Mucosa of stomach (tissue), 1 donor: ENCODE data around the gene GRB7.
A peak's percentile ranks its signal among the peaks of the same experiment; 100 is the strongest.

ENCODE experiments used
- H3K27me3 ChIP-seq: one replicate; pipeline ENCODE4 v1.7.0; 2013; ENCODE audit warnings: mild to moderate bottlenecking, low read length; ENCODE audit not compliant: control insufficient read depth, insufficient read depth
- H3K36me3 ChIP-seq: one replicate; pipeline ENCODE4 v1.7.0; 2013; ENCODE audit warnings: low read length; ENCODE audit not compliant: control insufficient read depth, insufficient read depth
- H3K4me1 ChIP-seq: one replicate; pipeline ENCODE4 v1.7.0; 2013; ENCODE audit warnings: mild to moderate bottlenecking, low read length; ENCODE audit not compliant: control insufficient read depth, insufficient read depth
- H3K4me3 ChIP-seq: one replicate; pipeline ENCODE4 v1.7.0; 2013; ENCODE audit warnings: low read length
- H3K9ac ChIP-seq: one replicate; pipeline ENCODE4 v1.7.0; 2013; ENCODE audit warnings: mild to moderate bottlenecking, low read length, moderate library complexity
- H3K9me3 ChIP-seq: one replicate; pipeline ENCODE4 v1.7.0; 2013; ENCODE audit warnings: mild to moderate bottlenecking, low read length, moderate library complexity; ENCODE audit not compliant: control insufficient read depth
- donor health status: Pancreatic carcinoma.

The GRB7 gene

GRCh38 chr17:39751016-39751543 lies 13.3 kb downstream of the GRB7 start:
- Histone ChIP-seq H3K4me3 (no peak overlapping the region), H3K9me3 (no peaks in the 10 kb centered on the region), H3K27me3 (no peaks in the 10 kb centered on the region), H3K4me1 (peaks cover 29% of the 10 kb centered on the region), H3K36me3 (no peaks in the 10 kb centered on the region), H3K9ac (no peak overlapping the region)

GRCh38 chr17:39751637-39752036 lies 13.9 kb downstream of the GRB7 start:
- no peak overlapping the region for H3K4me3 ChIP-seq
- H3K27me3 ChIP-seq: no peaks in the 10 kb centered on the region
- no peaks in the 10 kb centered on the region for H3K36me3 ChIP-seq
- H3K4me1 ChIP-seq: peaks cover 29% of the 10 kb centered on the region
- H3K9me3 ChIP-seq: no peaks in the 10 kb centered on the region
- no peak overlapping the region for H3K9ac ChIP-seq

GRCh38 chr17:39752241-39752881 lies 14.6 kb downstream of the GRB7 start:
- no peaks in the 10 kb centered on the region for H3K9me3 ChIP-seq
- no peak overlapping the region for H3K9ac ChIP-seq
- no peaks in the 10 kb centered on the region for H3K27me3 ChIP-seq
- H3K4me1 ChIP-seq: peaks cover 29% of the 10 kb centered on the region
- H3K4me3 ChIP-seq: no peak overlapping the region
- H3K36me3 ChIP-seq: no peaks in the 10 kb centered on the region

- H3K9ac ChIP-seq: peak overlapping the region; percentile 94
Measured at GRCh38 chr17:39753514-39754160, 15.9 kb downstream of the GRB7 start.

GRCh38 chr17:39754161-39754957 lies 16.6 kb downstream of the GRB7 start:
- Histone ChIP-seq H3K27me3 (no peaks in the 10 kb centered on the region), H3K4me3 (peak overlapping the region; percentile 32), H3K4me1 (peaks cover 29% of the 10 kb centered on the region), H3K9me3 (no peaks in the 10 kb centered on the region), H3K9ac (peak overlapping the region; percentile 94), H3K36me3 (no peaks in the 10 kb centered on the region)

More at GRCh38 chr17:39753514-39754160, 15.9 kb downstream of the GRB7 start:
- Histone ChIP-seq H3K36me3 (no peaks in the 10 kb centered on the region), H3K27me3 (no peaks in the 10 kb centered on the region), H3K4me3 (peak overlapping the region; percentile 22), H3K4me1 (peaks cover 29% of the 10 kb centered on the region), H3K9me3 (no peaks in the 10 kb centered on the region)

GRCh38 chr17:39754958-39755553 lies 17.3 kb downstream of the GRB7 start:
- Histone ChIP-seq H3K9me3 (no peaks in the 10 kb centered on the region), H3K36me3 (no peaks in the 10 kb centered on the region), H3K4me1 (peaks cover 23% of the 10 kb centered on the region), H3K4me3 (peak overlapping the region; percentile 32), H3K27me3 (no peaks in the 10 kb centered on the region), H3K9ac (peak overlapping the region; percentile 94)

- H3K27me3 ChIP-seq: no peaks in the 10 kb centered on the region
- H3K4me3 ChIP-seq: no peak overlapping the region
- no peaks in the 10 kb centered on the region for H3K9me3 ChIP-seq
- H3K4me1 ChIP-seq: peaks cover 16% of the 10 kb centered on the region
- H3K9ac ChIP-seq: peak overlapping the region; percentile 94
- no peaks in the 10 kb centered on the region for H3K36me3 ChIP-seq
Measured at GRCh38 chr17:39755554-39756379, 18.0 kb downstream of the GRB7 start.

- H3K9ac ChIP-seq: no peak overlapping the region
- no peaks in the 10 kb centered on the region for H3K36me3 ChIP-seq
- H3K9me3 ChIP-seq: no peaks in the 10 kb centered on the region
- no peaks in the 10 kb centered on the region for H3K27me3 ChIP-seq
- H3K4me3 ChIP-seq: no peak overlapping the region
- peaks cover 13% of the 10 kb centered on the region for H3K4me1 ChIP-seq
Measured at GRCh38 chr17:39756380-39757079, 18.8 kb downstream of the GRB7 start.

GRCh38 chr17:39757176-39757662 lies 19.5 kb downstream of the GRB7 start:
- Histone ChIP-seq H3K9me3 (no peaks in the 10 kb centered on the region), H3K27me3 (no peaks in the 10 kb centered on the region), H3K4me1 (peaks cover 13% of the 10 kb centered on the region), H3K36me3 (no peaks in the 10 kb centered on the region), H3K4me3 (no peak overlapping the region), H3K9ac (no peak overlapping the region)

GRCh38 chr17:39757931-39758873 lies 20.5 kb downstream of the GRB7 start:
- Histone ChIP-seq H3K36me3 (no peaks in the 10 kb centered on the region), H3K9me3 (no peaks in the 10 kb centered on the region), H3K4me1 (peaks cover 12% of the 10 kb centered on the region), H3K27me3 (no peaks in the 10 kb centered on the region), H3K9ac (no peak overlapping the region), H3K4me3 (no peak overlapping the region)
